GM18951 (cell line): ENCODE measurements around the gene ZNF275.
"Not testable (repeated sequence)": the region's sequence is repeated elsewhere in the genome, so short reads cannot be mapped to it uniquely, and the experiment has no call there.

Experiments
- POLR2A ChIP-seq: IDR thresholded peaks from 4 replicates; pipeline ENCODE4 v1.6.1; 2011; ENCODE audit warnings: mild to moderate bottlenecking; ENCODE audit not compliant: insufficient read length, insufficient read depth; ENCODE audit errors: extremely low read depth
- in situ Hi-C: fragments of 300-500 bp; cut with MboI; formaldehyde crosslinking; loops from one replicate; pipeline ENCODE4 v1.12.0; 2022; ENCODE audit warnings: low sequenced_read_pairs, mixed read lengths, inconsistent platforms; ENCODE audit not compliant: unreplicated experiment

ZNF275 gene, protein sequence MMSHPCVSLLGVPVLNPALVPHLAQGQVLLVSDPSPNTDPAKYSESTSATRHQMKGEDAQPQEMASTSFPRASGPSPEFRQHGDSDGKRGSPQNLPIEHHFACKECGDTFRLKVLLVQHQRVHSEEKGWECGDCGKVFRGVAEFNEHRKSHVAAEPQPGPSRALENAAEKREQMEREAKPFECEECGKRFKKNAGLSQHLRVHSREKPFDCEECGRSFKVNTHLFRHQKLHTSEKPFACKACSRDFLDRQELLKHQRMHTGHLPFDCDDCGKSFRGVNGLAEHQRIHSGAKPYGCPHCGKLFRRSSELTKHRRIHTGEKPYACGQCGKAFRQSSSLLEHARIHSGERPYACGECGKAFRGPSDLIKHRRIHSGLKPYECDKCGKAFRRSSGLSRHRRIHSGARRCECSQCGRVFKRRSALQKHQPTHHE

DNA sequence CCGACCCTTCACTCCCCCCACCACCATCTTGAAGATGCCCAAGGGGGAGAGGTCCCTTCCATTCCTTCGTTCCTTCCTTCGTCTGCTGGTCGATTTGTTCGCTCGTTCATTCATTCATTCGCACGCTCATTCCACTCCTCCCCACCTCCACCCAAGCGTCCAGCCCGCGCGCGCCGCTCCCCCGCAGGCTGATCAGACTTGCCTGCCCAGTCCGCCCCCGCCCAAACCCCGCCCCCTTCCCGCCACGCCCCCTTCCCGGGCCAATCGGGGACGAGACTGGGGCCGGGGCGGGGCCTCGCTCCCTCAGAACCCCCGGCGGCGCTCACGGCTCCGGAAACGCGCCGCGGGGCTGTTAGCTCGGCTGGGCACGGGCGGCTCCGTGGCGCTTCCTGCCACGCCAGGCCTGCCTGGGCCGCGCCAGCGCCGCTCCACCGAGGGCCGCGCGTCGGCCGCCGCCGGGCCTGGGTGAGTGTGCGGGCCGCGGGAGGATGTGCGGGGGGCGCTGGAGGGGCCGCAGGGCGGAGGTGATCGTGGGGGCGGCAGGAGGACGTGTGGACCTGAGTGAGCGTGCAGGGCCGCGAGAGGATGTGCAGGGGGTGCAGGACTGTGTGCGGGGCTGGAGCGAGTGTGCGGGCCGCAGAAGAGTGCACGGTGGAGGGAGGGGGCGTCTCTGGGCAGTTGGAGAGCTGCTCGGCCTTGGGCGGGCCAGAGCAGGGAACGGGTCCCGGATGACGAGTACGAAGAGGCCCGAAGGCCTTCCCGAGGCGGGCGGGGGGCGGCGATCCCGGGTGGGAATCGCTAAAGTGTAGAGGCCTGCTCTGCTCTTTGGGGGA is at the start of gene ZNF275:
TSS of gene ZNF275 (plus strand) at position 333 of the 833 bp plus-strand sequence. CDS start 2,527 bp downstream, outside the sequence.
- peak; percentile 85 for TF ChIP-seq POLR2A
- in situ Hi-C loops, result no loop called here

DNA sequence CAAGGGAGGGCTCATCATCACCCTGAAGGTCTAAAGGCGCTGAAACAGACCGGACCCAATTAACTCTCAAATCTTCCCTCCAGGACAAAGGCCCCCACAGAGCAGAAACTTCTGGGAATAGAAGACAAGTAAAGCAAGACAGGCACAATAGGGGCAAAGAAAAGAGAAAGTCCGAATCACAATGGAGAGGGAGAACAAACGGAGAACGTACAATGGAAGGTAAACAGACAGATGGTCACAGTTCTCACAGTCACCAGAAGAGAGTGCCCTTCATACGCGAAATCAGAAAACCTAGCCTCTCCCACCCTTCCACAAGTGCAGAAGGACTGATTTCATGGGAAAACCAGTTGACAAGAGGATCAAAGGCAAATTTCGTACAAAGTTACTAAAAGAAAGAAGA is 48.3 kb upstream of the ZNF275 start:
- in situ Hi-C loops, result not testable (repeated sequence)

- in situ Hi-C loops, result not testable (repeated sequence)
Measured at GRCh38 chrX:153288807-153289206, 45.1 kb upstream of the ZNF275 start.

GRCh38 chrX:153293485-153294071 is 40.4 kb upstream of the ZNF275 start:
- in situ Hi-C loops, result not testable (repeated sequence)

- in situ Hi-C loops, result no loop called here
- no peak for TF ChIP-seq POLR2A
Measured at GRCh38 chrX:153297376-153297775, 36.6 kb upstream of the ZNF275 start.

GRCh38 chrX:153299855-153300254 is 34.1 kb upstream of the ZNF275 start:
- in situ Hi-C loops, result no loop called here
- no peak for TF ChIP-seq POLR2A

GRCh38 chrX:153301746-153302145 is 32.2 kb upstream of the ZNF275 start:
- in situ Hi-C loops, result no loop called here
- TF ChIP-seq POLR2A, result no peak

- in situ Hi-C loops, result no loop called here
- no peak for TF ChIP-seq POLR2A
Measured at GRCh38 chrX:153302796-153303195, 31.2 kb upstream of the ZNF275 start.

GRCh38 chrX:153303276-153304262 is 30.4 kb upstream of the ZNF275 start:
- in situ Hi-C loops, result no loop called here
- TF ChIP-seq POLR2A, result no peak

DNA sequence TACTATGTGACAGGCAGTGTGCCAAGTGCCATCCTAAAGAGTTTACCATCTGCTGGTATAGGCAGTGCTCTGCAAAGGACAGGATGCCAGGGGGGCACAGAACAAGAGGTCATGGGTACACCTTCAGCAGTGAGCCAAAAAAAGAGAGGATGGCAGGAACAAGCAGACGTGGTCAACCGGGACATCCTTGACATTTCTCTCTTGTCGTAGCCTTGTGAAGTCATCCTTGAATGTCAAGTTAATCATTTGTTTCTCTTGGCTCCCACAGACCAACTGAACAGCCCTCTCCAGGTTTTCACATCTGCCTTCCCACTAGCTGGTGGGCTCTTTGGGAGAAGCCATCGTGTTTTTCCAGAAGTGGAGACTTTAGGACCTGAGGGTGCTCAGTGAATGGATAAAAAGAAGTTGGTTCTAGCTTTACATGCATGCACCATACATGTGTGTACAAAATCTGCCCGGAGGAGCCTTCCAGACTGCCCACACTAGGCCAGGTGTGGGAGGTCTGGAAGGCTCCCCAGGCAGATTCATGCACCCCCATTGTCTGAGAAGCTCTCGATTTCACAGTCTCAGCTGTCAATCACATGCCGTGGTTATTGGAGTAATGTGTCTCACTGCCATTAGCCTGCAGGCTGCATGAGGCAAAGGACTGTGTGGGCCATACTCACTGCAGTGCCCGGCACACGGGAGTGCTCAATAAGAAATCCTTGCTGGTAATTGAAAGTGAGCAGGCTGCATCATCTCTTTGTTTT is 28.8 kb upstream of the ZNF275 start:
- no peak for TF ChIP-seq POLR2A
- in situ Hi-C loops, result no loop called here

GRCh38 chrX:153305972-153306371 is 28.0 kb upstream of the ZNF275 start:
- in situ Hi-C loops, result no loop called here
- TF ChIP-seq POLR2A, result no peak

DNA sequence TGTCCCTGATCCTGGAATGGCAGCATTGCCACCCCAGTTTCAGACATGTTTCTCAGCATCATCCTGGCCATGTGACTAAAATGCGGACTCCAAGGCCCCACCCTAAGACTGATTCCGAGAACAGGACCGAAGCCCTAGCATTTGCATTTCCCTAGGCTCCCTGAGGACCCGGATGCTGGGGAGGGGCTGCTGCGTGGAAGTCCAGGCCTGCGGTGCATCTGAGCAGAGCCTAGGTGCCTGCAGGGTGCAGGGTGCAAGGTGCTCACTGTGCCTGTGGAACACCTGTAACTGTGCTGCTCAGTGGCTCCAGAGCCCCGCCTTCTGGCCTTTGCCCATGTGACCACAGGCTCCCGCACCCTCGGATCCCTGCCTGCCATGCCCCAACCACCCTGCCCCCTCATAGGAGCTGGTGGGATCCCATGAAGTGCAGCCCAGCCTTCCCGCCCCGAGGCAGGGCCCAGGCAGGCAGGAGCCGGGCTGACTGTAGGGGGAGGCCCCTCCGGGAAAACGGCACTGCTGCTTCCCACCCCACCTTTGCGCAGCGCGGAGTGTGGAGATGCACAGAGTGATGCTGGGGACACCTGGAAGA is 27.3 kb upstream of the ZNF275 start:
- TF ChIP-seq POLR2A, result no peak
- in situ Hi-C loops, result no loop called here
